Endothelial cell of coronary artery (primary cell): ENCODE measurements around the gene CXXC1. TPM values are rescaled to one million over a fixed set of nuclear protein-coding genes. Genes with fewer than 3 reads are reported as not detected.

ENCODE experiments used
- total RNA-seq: library from RNA; depleted of rRNA; stranded (reverse); fragments of >200 nt; gene quantifications from 2 replicates; pipeline ENCODE4 v1.2.3, GENCODE V29; 2014

CXXC1 gene
- 45.2 and 52.8 TPM in 2 replicates for total RNA-seq

GRCh38 chr18:50287441-50288347 is at the start of gene CXXC1:
Gene CXXC1 (minus strand): TSS chr18:50287692. CDS start chr18:50287589, 103 bp downstream.

DNA sequence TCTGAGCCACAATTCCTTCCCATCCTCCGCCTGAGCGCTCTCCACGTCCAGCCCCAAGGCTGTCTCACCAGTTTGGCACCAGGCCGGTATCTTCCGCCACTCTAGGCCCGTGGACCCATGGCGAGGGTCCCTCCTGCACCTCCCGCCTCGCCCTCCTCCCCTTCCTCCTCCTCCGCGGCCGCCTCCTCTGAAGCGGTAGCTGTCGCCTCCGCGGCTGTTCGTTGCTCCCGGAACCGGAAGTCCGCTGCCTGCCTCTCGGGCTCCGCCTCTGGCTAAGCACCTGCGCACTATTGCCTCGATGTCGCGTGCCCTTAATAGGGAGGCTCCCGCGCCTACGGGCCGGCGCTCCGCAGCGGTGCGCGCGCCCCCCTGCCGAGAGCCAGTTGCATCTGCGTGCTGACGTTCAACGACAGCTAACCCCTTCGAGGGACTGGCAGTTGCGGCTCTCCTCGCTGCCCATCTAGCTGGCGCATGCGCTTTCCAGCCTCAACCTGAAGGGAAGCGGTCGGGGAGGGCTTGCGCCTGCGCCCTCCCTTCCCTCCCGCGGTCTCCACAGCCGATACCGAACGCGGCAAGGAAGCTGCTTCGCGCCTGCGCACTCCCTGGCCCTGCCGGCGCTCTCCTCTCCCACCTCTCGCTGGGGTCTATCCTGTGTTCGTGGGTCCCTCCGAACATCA is 6.1 kb downstream of the CXXC1 start, which contains the start of gene MBD1:
Gene MBD1, minus strand, starts transcription at position 229 of the 677 bp plus-strand sequence. CDS start 1,531 bp downstream, outside the sequence.

GRCh38 chr18:50266248-50266704 is 21.2 kb downstream of the CXXC1 start, which contains the start of gene CFAP53:
Gene CFAP53 (minus strand): TSS chr18:50266495. CDS start chr18:50266404, 91 bp downstream.

Other genes starting within 250 kb of the CXXC1 start
- gene MYO5B, start 92.5 kb downstream of the CXXC1 start, total RNA-seq, result 0.54 and 1.4 TPM in 2 replicates
- 0.18 and 0.28 TPM in 2 replicates for gene CFAP53, start 21.2 kb downstream of the CXXC1 start, total RNA-seq
- gene MBD1, start 6.2 kb downstream of the CXXC1 start, total RNA-seq, result 47.3 and 77.2 TPM in 2 replicates
- gene SKA1, start 87.4 kb upstream of the CXXC1 start, total RNA-seq, result 5.2 and 15.0 TPM in 2 replicates